MM.1S (cell line): Measurements from ENCODE around the gene KRTAP5-3.
"Not testable (repeated sequence)": the region's sequence is repeated elsewhere in the genome, so short reads cannot be mapped to it uniquely, and the experiment has no call there.

Experiments used
- DNase-seq: peaks from one replicate; pipeline ENCODE4 v3.0.0-alpha.2; 2015
- H2AFZ ChIP-seq: fragments of 300-600 bp; sonication (generic); 2 replicates; pipeline ENCODE4 v1.6.0; 2016; ENCODE audit warnings: antibody characterized with exemption, low read length
- H3F3A ChIP-seq: fragments of 300-600 bp; sonication (generic); 2 replicates; pipeline ENCODE4 v1.6.1; 2016; ENCODE audit warnings: mild to moderate bottlenecking, antibody characterized with exemption, low read length, moderate library complexity, mixed read lengths; ENCODE audit not compliant: insufficient read depth
- H3K27ac ChIP-seq: fragments of 300-600 bp; sonication (generic); 2 replicates; pipeline ENCODE4 v1.5.1; 2016; ENCODE audit warnings: mild to moderate bottlenecking, low read length
- H3K27me3 ChIP-seq: fragments of 300-600 bp; sonication (generic); replicated peaks from 2 replicates; pipeline ENCODE4 v1.6.0; 2016; ENCODE audit warnings: low read length; ENCODE audit not compliant: insufficient read depth
- H3K36me3 ChIP-seq: fragments of 300-600 bp; sonication (generic); replicated peaks from 2 replicates; pipeline ENCODE4 v1.6.1; 2016; ENCODE audit warnings: mild to moderate bottlenecking, low read length, mixed read lengths; ENCODE audit not compliant: insufficient read depth
- H3K4me1 ChIP-seq: fragments of 300-600 bp; sonication (generic); 2 replicates; pipeline ENCODE4 v1.6.1; 2016; ENCODE audit warnings: low read length, mixed read lengths
- H3K4me2 ChIP-seq: fragments of 300-600 bp; sonication (generic); 2 replicates; pipeline ENCODE4 v1.6.0; 2016; ENCODE audit warnings: low read depth, low read length
- H3K4me3 ChIP-seq: fragments of 300-600 bp; sonication (generic); 2 replicates; pipeline ENCODE4 v1.5.1; 2016; ENCODE audit warnings: low read length, mixed read lengths
- H3K79me2 ChIP-seq: fragments of 300-600 bp; sonication (generic); 2 replicates; pipeline ENCODE4 v1.6.1; 2016; ENCODE audit warnings: mixed run types, low read length, mixed read lengths
- H3K9ac ChIP-seq: fragments of 300-600 bp; sonication (generic); 2 replicates; pipeline ENCODE4 v1.6.1; 2016; ENCODE audit warnings: low read length, mixed read lengths
- H3K9me2 ChIP-seq: fragments of 300-600 bp; sonication (generic); replicated peaks from 2 replicates; pipeline ENCODE4 v1.6.1; 2016; ENCODE audit warnings: mild to moderate bottlenecking, low read length, mixed read lengths; ENCODE audit not compliant: insufficient read depth
- H3K9me3 ChIP-seq: fragments of 300-600 bp; sonication (generic); replicated peaks from 2 replicates; pipeline ENCODE4 v1.6.1; 2016; ENCODE audit warnings: mild to moderate bottlenecking, low read length, mixed read lengths; ENCODE audit not compliant: insufficient read depth
- H4K20me1 ChIP-seq: fragments of 300-600 bp; sonication (generic); 2 replicates; pipeline ENCODE4 v1.6.1; 2016; ENCODE audit warnings: mild to moderate bottlenecking, low read length, moderate library complexity, mixed read lengths; ENCODE audit not compliant: insufficient read depth
- EZH2 ChIP-seq: fragments of 300-600 bp; sonication (generic); optimal IDR thresholded peaks from 2 replicates; pipeline ENCODE3; 2017; ENCODE audit warnings: low read depth, mild to moderate bottlenecking, antibody characterized with exemption, low read length, mixed read lengths
- EZH2phosphoT487 ChIP-seq: fragments of 300-600 bp; sonication (generic); IDR thresholded peaks from 2 replicates; pipeline ENCODE4 v1.6.1; 2018; ENCODE audit warnings: antibody characterized with exemption, low read length
- TF ChIP-seq, protein P1 (sequence below): fragments of 300-600 bp; sonication (generic); IDR thresholded peaks from 2 replicates; pipeline ENCODE4 v1.5.1; 2016; ENCODE audit warnings: antibody characterized with exemption, low read length, mixed read lengths

The KRTAP5-3 gene

DNA sequence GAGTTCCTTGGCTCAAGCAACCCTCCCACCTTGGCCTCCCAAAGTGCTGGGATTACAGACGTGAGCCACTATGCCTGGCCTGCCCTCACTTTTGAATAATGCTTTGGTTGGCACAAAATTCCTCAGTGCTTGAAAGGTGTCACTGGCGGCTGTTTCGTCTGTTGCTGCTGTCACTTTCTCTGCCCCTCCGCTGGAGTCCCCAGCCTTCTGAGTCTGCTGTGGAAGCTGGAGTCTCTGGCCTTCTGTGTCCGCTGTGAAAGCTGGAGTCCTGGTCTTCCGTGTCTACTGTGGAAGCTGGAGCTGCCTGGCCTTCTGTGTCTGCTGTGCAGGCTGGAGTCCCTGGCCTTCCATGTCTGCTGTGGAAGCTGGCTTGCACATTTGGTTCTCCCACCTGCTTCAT lies 18.3 kb downstream of the KRTAP5-3 start:
- H3K9me3 ChIP-seq, result no peaks in the 10 kb centered on the region
- no peak overlapping the region for H2AFZ ChIP-seq
- no peaks in the 10 kb centered on the region for H3K36me3 ChIP-seq
- H3K27me3 ChIP-seq, result peaks cover 94% of the 10 kb centered on the region
- DNase-seq, result no peak
- TF ChIP-seq, protein P1, sequence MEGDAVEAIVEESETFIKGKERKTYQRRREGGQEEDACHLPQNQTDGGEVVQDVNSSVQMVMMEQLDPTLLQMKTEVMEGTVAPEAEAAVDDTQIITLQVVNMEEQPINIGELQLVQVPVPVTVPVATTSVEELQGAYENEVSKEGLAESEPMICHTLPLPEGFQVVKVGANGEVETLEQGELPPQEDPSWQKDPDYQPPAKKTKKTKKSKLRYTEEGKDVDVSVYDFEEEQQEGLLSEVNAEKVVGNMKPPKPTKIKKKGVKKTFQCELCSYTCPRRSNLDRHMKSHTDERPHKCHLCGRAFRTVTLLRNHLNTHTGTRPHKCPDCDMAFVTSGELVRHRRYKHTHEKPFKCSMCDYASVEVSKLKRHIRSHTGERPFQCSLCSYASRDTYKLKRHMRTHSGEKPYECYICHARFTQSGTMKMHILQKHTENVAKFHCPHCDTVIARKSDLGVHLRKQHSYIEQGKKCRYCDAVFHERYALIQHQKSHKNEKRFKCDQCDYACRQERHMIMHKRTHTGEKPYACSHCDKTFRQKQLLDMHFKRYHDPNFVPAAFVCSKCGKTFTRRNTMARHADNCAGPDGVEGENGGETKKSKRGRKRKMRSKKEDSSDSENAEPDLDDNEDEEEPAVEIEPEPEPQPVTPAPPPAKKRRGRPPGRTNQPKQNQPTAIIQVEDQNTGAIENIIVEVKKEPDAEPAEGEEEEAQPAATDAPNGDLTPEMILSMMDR, result no peak
- TF ChIP-seq EZH2phosphoT487 (no peak), EZH2 (no peak)
- no peaks in the 10 kb centered on the region for H3K9me2 ChIP-seq
- H3K27ac ChIP-seq, result no peak overlapping the region
- no peak overlapping the region for H3K4me2 ChIP-seq
- no peaks in the 10 kb centered on the region for H3K4me1 ChIP-seq
- H3K9ac ChIP-seq, result no peak overlapping the region
- H4K20me1 ChIP-seq, result no peaks in the 10 kb centered on the region
- H3F3A ChIP-seq, result no peaks in the 10 kb centered on the region
- H3K79me2 ChIP-seq, result no peaks in the 10 kb centered on the region
- H3K4me3 ChIP-seq, result no peak overlapping the region

DNA sequence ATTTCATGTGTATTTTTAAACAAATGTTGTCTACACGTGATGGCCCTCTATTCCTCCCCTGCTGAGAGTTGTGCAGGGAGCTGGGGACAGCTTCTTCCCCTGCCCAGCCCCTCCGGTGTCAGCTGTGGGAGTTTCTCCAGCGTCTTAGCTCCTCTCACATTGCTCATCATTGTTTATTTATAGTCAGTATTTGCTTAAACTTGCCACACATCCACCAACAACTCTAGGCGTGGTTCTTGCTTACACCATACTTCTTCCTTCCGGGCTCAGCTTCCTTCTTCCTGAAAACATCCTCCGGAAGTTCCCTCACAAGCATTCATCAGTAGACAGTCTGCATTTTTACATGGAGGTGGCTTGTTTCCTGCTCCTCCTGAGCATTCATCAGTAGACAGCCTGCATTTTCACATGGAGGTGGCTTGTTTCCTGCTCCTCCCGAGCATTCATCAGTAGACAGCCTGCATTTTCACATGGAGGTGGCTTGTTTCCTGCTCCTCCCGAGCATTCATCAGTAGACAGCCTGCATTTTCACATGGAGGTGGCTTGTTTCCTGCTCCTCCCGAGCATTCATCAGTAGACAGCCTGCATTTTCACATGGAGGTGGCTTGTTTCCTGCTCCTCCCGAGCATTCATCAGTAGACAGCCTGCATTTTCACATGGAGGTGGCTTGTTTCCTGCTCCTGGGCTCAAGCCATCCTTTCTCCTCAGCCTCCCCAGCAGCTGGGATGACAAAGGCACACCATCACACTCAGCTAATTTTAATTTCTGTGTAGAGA lies 18.9 kb downstream of the KRTAP5-3 start:
- H2AFZ ChIP-seq, H3K36me3 ChIP-seq, H3K79me2 ChIP-seq, H3F3A ChIP-seq, H3K4me3 ChIP-seq, DNase-seq, H3K9me3 ChIP-seq, H3K9ac ChIP-seq, H3K27ac ChIP-seq, H3K4me2 ChIP-seq, H4K20me1 ChIP-seq, H3K4me1 ChIP-seq, H3K9me2 ChIP-seq: not testable (repeated sequence)
- H3K27me3 ChIP-seq, result peaks cover 89% of the 10 kb centered on the region

DNA sequence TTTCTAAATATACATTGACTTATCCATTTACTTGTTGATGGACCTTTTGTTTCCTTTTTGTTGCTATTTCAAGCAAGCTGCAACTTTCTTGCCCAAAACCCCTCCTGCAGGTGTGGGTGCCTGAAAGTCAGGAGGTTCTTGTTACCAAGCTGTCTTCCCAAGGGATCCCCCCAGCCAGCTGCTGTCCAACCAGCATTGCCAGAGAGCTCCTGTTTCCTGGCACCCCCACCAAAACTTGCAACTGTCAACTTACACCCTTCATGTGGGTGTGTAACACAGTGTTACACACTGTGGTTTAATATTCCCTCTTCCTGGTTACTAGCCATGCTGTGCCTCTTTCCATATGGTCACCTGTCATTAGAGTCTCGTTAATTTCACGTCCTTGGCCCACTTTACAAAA lies 21.6 kb downstream of the KRTAP5-3 start:
- no peak overlapping the region for H3K9ac ChIP-seq
- TF ChIP-seq EZH2, result no peak
- TF ChIP-seq, protein P1, result no peak
- no peak for TF ChIP-seq EZH2phosphoT487
- H3K9me3 ChIP-seq, result no peaks in the 10 kb centered on the region
- no peaks in the 10 kb centered on the region for H3K36me3 ChIP-seq
- no peak overlapping the region for H2AFZ ChIP-seq
- H3K4me3 ChIP-seq, result no peak overlapping the region
- no peaks in the 10 kb centered on the region for H3K9me2 ChIP-seq
- no peaks in the 10 kb centered on the region for H4K20me1 ChIP-seq
- peaks cover 87% of the 10 kb centered on the region for H3K27me3 ChIP-seq
- no peaks in the 10 kb centered on the region for H3K79me2 ChIP-seq
- DNase-seq, result no peak
- H3K4me2 ChIP-seq, result no peak overlapping the region
- no peaks in the 10 kb centered on the region for H3K4me1 ChIP-seq
- no peak overlapping the region for H3K27ac ChIP-seq
- no peaks in the 10 kb centered on the region for H3F3A ChIP-seq

DNA sequence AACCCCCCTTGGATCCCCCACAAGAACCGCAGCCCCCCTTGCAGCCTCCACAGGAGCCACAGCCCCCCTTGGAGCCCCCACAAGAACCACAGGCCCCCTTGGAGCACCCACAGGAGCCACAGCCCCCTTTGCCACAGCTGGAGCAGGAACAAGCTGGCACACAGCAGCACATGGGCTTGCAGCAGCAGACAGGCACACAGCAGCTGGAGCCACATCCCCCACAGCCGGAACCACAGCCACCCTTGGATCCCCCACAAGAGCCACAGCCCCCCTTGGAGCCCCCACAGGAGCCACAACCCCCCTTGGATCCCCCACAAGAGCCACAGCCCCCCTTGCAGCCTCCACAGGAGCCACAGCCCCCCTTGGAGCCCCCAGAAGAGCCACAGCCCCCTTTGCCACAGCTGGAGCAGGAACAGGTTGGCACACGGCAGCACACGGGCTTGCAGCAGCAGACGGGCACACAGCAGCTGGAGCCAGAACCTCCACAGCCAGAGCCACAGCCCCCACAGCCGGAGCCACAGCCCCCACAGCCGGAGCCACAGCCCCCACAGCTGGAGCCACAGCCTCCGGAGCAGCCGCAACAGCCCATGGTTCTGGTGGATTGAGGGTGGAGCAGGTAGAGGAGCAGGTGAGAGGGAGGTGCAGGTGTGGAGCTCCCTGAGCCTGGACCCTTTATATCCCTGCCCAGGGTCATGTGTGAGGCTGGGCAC lies 23.4 kb downstream of the KRTAP5-3 start, which contains the start of gene KRTAP5-1:
Gene KRTAP5-1 (minus strand): TSS at position 623 of the 710 bp plus-strand sequence. CDS start 34 bp downstream, at position 589.
- not testable (repeated sequence) for H3K36me3 ChIP-seq, H3K27ac ChIP-seq, H3K4me1 ChIP-seq, H4K20me1 ChIP-seq, H2AFZ ChIP-seq, DNase-seq, H3F3A ChIP-seq, H3K9me2 ChIP-seq, H3K4me3 ChIP-seq, H3K79me2 ChIP-seq, H3K4me2 ChIP-seq, H3K9ac ChIP-seq, H3K9me3 ChIP-seq
- H3K27me3 ChIP-seq, result peaks cover 84% of the 10 kb centered on the region

DNA sequence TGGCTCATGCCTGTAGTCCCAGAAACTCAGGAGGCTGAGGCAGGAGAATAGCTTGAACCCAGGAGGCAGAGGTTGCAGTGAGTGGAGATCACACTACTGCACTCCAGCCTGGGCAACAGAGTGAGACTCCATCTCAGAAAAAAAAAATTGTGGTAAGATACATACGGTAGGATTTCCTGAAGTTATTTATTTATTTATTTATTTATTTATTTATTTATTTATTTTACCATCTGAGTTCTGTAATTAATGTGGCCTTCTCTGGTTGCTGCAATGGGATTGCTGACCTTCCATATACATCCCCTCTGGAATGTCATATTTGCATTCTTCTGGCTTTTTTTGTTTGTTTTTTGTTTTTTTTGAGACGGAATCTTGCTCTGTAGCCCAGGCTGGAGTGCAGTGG lies 25.4 kb downstream of the KRTAP5-3 start:
- not testable (repeated sequence) for H3K79me2 ChIP-seq, H3K9me3 ChIP-seq, H3K9ac ChIP-seq

More for the DNA sequence above, 25.4 kb downstream of the KRTAP5-3 start:
- not testable (repeated sequence) for H3K27ac ChIP-seq, H4K20me1 ChIP-seq, H3F3A ChIP-seq, H3K4me3 ChIP-seq, H3K9me2 ChIP-seq, H3K4me1 ChIP-seq, H2AFZ ChIP-seq, H3K4me2 ChIP-seq, DNase-seq, H3K36me3 ChIP-seq
- peaks cover 84% of the 10 kb centered on the region for H3K27me3 ChIP-seq
